Measurements from ENCODE around the gene MIA.
A peak's percentile ranks its signal among the peaks of the same experiment; 100 is the strongest.
"Not testable (repeated sequence)": the region's sequence is repeated elsewhere in the genome, so short reads cannot be mapped to it uniquely, and the experiment has no call there.

MIA gene

DNA sequence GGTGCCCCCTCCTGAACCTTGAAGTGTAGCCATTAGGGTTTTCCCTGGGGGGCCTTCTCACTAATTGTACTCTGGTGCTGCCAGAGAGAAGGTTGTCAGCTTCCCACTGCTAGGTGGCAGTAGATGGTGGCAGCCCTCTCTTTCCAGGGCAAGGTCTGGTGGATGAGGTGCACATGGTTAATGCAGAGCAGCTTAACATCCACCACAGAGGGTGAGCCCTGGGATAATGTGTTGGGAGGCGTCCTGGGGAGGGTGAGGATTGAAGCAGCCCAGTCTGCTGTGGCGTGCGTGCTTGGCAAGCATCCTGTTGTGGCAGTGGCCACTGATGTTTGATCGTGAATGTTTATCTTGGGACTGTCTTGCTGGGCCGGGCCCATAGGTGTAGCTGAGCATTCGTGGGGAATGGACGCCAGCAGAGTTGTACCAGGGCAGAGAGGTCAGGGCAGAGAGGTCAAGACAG, 29.5 kb downstream of the MIA start:
- no peak for DNase-seq

GRCh38 chr19:40805258-40805868, 30.0 kb downstream of the MIA start:
- no peak for DNase-seq

DNA sequence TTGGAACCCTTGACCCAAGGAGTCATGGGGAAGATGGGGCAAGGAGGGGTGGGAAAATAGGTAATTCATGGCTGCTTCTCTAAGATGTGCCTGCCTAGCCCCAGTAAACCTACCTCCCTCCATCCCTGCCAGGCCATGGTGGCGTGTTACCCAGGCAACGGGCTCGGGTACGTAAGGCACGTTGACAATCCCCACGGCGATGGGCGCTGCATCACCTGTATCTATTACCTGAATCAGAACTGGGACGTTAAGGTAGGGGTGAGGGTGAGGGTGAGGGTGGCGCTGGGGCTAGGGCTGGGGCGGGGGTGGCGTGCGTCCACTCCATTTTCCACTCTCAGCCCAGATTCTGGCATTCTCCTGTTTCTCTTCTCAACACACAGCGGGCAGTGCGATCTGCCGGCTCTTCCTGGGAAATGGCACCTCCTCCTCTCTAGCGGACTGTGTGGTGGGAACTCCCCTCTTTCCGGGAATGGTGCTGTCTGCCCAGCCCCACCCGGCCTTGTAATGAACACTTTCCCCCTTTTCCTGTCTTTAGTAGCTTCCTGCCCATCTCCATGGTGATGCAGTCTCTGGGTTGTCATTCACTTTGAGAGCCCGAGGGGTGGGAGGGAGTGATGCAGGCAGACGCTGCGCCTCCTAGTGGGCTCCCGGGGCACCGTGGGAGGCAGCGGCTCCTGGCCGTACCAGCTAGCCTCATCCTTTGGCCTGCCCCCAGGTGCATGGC, 31.3 kb downstream of the MIA start:
- peak in 1 of 2 experiments; percentile 21 for DNase-seq

- DNase-seq = no peak
Measured at GRCh38 chr19:40807147-40808020, 32.1 kb downstream of the MIA start.

DNA sequence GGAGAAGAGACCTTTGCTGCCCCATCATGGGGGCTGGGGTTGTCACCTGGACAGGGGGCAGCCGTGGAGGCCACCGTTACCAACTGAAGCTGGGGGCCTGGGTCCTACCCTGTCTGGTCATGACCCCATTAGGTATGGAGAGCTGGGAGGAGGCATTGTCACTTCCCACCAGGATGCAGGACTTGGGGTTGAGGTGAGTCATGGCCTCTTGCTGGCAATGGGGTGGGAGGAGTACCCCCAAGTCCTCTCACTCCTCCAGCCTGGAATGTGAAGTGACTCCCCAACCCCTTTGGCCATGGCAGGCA, 32.7 kb downstream of the MIA start:
- no peak for DNase-seq

- no peak for DNase-seq
Measured at GRCh38 chr19:40808497-40808896, 33.2 kb downstream of the MIA start.

- DNase-seq = no peak
Measured at GRCh38 chr19:40809358-40810086, 34.2 kb downstream of the MIA start.

GRCh38 chr19:40810160-40810559, 34.8 kb downstream of the MIA start:
- DNase-seq = no peak

DNA sequence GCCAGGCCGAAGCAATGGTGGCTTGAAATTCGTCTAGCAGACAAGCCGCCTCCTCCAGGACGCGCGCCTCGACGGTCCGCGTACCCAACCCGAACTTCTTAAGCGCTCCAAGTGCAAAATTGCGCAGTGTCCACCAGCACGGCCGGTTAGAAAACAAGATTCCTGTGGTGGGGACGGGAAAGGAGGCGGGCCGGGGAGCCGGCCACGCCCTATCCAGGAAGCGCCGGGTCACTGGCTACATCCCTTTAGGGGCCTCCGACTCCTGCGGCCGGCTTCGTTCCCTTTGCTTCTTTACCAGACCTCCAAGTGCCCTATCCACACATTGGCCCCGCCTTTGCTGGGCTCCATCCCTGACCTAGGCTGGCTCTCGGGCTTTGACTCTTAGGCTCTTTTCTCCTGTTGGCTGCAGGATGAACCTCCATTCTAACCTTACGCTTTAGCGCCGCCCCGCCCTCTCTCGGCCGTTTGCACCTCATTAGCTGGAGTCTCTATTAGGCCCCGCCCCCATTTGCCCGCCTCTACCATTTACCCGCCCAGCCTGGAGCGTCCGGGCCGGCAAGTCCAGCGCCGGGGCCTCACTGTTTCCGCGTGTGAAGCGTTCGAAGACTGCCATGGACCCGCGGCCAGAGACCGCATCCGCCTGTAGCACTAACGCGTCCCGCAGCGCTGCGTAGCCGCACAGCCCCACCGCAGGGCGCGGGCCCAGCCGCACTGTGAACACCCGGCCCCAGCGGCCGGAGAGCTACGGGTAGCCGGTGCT, 35.5 kb downstream of the MIA start:
- not testable (repeated sequence) for DNase-seq

GRCh38 chr19:40811478-40812341, 36.4 kb downstream of the MIA start:
- DNase-seq = no peak

DNA sequence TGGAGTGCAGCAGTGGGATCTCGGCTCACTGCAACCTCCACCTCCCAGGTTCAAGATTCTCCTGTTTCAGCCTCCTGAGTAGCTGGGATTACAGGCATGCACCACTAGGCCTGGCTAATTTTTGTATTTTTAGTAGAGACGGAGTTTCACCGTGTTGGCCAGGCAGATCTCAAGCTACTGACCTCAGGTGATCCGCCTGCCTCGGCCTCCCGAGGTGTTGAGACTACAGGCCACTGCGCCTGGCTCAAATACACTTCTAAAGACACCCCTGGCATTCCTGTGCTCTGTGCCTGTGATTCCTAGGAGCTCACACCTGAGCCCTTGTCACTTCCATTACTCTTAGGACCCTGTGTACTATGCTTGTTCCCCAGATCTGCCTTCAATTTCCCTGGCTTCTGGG, 37.2 kb downstream of the MIA start:
- not testable (repeated sequence) for DNase-seq

DNA sequence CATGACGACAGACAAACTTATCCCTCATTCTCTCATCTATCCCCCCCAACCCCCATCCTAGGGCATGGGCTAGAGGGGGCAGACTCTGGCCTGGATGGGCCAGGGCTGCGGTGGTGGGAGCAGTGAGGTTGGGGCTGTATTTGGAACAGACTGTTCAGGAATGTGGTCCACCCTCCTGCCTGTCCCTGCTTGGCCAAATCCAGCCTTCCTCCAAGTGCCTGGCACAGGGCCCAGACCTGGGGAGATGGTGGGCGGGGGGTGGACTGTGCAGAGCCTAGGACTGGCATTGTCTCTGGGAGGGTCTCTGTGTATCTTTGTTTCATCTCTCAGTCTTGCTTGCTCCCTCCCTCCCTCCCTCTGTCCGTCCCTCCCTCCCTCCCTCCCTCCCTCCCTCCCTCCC, 37.9 kb downstream of the MIA start:
- no peak for DNase-seq

GRCh38 chr19:40815223-40815622, 39.9 kb downstream of the MIA start:
- DNase-seq = no peak

DNA sequence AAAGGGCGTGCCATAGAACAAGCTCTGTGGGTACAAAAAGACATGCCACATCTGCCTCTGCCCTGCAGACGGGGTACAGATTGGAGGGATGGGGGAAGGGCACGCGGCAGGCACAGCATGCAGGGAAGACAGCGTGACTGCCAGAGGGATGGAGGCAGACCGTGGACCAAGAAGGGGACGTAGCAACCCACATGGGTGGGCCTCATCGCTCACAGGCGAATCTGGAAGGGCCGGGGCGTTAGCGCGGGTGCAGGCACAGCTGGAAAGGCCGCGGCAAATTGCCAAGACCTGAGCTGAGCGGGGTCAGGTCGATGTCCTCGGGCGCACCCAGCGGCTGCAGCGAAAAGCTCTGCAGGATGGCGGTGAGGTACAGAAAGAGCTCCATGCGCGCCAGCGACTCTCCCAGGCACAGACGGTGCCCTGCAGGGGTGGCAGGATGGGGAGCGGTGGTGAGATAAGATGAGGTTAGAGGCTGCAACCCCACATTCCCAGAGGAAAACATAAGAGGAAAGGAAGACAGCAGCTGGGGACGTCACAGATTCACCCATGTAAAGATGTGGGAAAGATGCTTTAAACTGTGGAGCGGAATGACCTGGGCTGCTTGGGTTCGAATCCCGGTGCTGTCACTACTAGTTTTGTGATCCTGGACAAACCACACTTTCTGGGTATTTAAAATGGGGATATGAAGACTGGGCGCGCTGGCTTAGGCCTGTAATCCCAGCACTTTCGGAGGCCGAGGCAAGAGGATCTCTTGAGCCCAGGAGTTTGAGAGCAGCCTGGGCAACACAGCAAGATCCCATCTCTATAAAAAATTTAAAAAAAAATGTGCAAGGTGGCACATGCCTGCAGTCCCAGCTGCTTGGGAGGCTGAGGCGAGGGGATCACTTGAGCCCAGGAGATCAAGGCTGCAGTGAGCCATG, 43.4 kb downstream of the MIA start:
- DNase-seq = not testable (repeated sequence)

DNA sequence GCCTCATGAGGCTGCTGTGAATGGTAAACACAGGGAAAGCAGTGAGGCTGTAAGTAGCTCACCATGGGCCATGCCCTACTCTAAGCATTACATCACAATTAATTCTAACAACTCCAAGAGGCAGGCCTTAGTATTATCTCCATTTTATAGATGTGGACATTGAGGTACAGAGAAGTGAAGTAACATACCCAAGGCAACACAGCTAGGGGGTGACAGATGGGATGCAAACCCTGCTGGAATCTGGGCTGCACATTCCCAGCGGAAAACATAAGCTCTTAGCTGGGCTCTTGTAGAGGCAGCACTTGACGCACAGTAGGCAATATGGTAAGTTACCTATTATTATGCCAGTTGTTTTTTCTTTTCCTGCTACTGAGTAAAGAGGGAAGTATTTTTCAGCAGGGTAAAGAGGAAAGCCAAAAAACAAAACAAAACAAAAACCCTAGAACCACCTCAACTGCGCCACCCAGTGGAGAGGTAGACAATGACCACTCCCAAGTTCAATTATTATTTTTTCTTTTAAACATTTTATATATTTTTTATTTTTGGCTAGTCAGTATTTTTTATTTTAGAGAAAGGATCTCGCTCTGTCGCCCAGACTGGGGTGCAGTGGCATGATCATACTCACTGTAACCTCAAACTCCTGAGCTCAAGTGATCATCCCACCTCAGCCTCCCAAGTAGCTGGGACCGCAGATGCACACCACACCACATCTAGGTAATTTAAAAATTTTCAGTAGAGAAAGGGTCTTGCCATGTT, 44.3 kb downstream of the MIA start:
- peak; percentile 31 for DNase-seq

GRCh38 chr19:40822161-40822560, 46.8 kb downstream of the MIA start:
- DNase-seq = no peak

GRCh38 chr19:40822704-40823553, 47.6 kb downstream of the MIA start:
- not testable (repeated sequence) for DNase-seq

- not testable (repeated sequence) for DNase-seq
Measured at GRCh38 chr19:40824916-40825315, 49.6 kb downstream of the MIA start.

Measured in NCI-H446 (cell line).